Activated CD4-positive, CD25-positive, alpha-beta regulatory T cell treated with anti-CD3 and anti-CD28 coated beads, Interleukin-2, amount 50 U/mL, for 16 hours (primary cell): ENCODE results near the gene SWI5.
A peak's percentile ranks its signal among the peaks of the same experiment; 100 is the strongest.
"Not testable (repeated sequence)": the region's sequence is repeated elsewhere in the genome, so short reads cannot be mapped to it uniquely, and the experiment has no call there.

Experiments used
- DNase-seq: peaks from one replicate; pipeline ENCODE4 v3.0.0-alpha.2; 2020; ENCODE audit warnings: low read depth, low spot score

The SWI5 gene

DNA sequence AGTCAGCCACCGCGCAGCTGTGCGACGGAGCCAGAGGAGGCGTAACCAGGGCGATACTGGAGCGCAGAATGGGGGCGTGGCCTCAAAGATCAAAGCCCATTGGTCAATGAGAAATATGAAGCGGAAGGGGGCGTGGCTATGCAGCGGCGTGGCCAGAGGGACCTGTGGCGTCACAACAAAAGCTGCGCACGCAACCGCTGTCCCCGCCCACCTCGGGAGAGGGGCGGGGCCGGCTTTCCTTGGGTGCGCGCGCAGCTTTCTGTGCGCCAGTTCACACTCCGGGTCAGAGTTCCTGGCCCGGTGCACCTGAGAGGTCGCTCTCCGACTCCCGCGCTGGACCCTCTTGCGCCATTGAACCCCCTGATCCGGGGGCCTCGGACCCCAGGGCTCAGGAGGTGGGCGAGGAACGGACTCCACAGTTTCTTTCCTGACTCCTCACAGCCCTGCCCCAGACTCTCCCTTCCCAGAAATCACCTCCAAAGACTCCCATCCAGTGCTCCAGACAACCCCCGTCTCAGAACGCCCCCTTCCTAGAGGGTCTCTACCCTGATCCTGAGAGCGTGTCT, at the start of gene SWI5:
SWI5 (plus strand) TSS at position 269 of the 566 bp plus-strand sequence.
- peak; percentile 99 for DNase-seq

DNA sequence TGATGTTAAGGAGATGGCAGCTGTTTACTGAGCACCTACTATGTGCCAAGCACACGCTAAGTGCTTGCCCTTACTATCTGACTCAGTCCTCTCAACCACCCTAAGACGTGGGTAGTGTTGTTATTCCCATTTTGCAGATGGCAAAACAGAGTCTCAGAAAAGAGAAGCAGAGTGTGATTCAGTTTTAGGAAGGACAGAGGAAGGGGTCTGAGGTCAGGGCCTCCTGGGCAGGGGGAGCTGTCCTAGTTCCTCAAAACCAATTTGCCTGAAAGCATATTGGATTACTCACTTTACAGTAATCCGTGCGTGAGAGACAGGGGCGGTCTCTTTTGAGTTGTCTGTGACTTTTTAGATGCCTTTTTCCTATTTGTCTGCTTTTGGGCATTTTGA, 49.7 kb upstream of the SWI5 start:
- DNase-seq, result no peak

- DNase-seq, result not testable (repeated sequence)
Measured at GRCh38 chr9:128230897-128231296, 45.2 kb upstream of the SWI5 start.

- no peak for DNase-seq
Measured at GRCh38 chr9:128231638-128232527, 44.2 kb upstream of the SWI5 start.

GRCh38 chr9:128232528-128233428, 43.3 kb upstream of the SWI5 start:
- DNase-seq, result no peak

GRCh38 chr9:128233817-128234406, 42.2 kb upstream of the SWI5 start:
- no peak for DNase-seq

- DNase-seq, result no peak
Measured at GRCh38 chr9:128242124-128242523, 34.0 kb upstream of the SWI5 start.

- no peak for DNase-seq
Measured at GRCh38 chr9:128242828-128243214, 33.3 kb upstream of the SWI5 start.

GRCh38 chr9:128243215-128244018, 32.7 kb upstream of the SWI5 start:
- no peak for DNase-seq

- DNase-seq, result no peak
Measured at GRCh38 chr9:128244091-128244836, 31.8 kb upstream of the SWI5 start.

GRCh38 chr9:128244837-128245231, 31.2 kb upstream of the SWI5 start:
- DNase-seq, result no peak

DNA sequence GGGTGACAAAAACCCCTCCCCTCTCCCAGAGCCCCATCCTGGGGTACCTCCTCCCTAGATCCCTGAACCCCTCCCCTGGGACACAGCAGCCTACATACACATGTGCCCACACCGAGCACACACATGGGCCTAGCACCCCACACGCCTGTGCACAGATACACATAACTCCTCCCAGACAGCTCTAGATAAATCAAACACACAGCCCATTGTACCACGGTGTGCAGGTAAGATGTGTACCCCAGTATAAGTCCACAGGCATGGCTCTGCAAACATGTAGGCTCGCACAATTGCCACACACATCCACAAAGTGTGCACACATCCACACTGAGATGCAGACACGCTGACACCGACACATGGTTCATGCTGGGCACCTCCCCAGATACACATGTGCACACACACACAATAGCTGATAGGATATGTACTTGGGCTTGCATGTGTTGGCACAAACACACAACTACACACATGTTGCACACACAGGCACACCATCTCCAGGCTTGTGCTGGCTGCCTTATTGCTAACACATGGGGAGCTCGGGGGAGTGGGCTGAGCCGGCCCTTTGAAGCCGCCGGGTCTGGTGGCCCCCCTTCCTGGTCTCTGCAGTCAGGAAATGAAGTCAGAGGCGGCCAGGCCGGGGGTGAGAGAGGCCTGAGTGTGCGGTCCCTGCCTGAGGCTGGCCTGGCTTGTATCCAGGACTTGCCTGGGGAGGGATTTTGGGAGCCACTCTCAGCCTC, 30.5 kb upstream of the SWI5 start:
- DNase-seq, result no peak

GRCh38 chr9:128246471-128246870, 29.6 kb upstream of the SWI5 start:
- DNase-seq, result no peak

DNA sequence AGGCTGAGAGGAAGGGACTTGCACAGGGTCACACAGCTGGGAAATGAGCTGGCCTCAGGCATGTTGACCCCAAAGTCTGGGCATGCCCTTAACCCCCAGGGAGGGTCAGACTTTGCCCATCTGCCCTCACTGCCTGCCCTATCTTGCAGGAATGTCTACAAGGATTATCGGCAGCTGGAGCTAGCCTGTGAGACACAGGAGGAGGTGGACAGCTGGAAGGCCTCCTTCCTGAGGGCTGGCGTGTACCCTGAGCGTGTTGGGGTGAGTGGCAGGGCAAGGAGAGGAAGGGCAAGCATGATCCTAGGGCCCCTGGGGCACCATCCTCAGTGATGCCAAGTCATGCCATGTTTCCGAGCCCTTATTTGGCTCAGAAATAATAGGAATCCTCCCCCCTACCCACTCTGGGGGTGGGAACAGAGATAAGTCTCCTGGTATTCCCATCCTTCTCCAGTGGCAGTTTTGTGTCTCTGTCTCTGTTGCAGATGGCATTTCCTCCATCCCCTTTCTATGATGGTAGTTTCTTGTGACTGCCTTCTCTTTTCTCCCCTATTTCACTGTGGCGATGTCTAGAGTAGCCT, 28.8 kb upstream of the SWI5 start:
- DNase-seq, result no peak

DNA sequence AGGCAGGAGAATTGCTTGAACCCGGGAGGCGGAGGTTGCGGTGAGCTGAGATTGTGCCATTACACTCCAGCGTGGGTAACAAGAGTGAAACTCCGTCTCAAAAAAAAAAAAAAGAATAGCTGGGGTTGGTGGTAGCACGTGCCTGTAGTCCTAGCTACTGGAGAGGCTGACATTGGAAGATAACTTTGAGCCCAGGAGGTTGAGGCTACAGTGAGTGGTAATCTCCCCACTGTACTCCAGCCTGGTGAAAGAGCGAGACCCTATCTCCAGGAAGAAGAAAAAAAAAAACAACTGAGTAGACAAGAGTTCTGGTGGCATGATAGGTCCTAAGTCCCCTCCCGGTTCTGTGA, 26.5 kb upstream of the SWI5 start:
- DNase-seq, result no peak

DNA sequence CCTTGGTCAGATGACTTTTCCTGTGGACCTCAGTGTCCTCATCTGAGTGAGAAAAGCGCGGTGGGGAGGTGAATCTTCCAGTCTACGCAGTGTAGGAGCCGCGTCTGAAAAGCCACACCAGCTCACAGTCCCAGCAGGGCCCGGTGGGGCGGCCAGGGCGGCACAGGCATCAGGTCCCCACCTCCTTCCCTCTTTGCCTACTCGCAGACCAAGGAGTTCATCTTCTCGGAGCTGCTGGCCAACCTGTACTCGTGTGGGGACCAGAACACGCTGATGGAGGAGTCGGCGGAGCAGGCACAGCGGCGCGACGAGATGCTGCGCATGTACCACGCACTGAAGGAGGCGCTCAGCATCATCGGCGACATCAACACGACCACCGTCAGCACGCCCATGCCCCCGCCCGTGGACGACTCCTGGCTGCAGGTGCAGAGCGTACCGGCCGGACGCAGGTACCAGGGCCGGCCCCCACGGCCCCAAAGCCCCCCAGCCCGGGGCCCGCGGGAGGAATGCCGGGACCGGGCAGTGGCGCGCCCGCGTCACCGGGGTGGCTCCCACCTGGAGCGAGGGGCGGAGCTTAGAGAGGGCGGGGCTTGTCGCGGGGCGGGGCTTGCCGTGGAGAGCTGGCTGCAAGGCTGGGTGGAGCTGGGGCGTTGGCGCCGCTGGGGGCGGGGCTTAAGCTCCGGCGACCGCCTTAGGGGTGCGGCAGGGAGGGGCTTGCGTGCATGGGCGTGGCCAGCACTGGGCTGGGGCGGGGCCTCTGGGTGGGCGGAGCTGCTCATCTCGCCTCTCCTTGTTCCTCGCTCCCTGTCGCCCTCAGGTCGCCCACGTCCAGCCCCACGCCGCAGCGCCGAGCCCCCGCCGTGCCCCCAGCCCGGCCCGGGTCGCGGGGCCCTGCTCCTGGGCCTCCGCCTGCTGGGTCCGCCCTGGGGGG, 25.9 kb upstream of the SWI5 start:
- peak; percentile 94 for DNase-seq

- DNase-seq, result no peak
Measured at GRCh38 chr9:128250839-128251731, 25.0 kb upstream of the SWI5 start.
